Endometrial microvascular endothelial cells (primary cell): ENCODE data around the gene PBRM1. TPM values are rescaled to one million over a fixed set of nuclear protein-coding genes. Genes with fewer than 3 reads are reported as not detected.
"Not testable (repeated sequence)": the region's sequence is repeated elsewhere in the genome, so short reads cannot be mapped to it uniquely, and the experiment has no call there.

Experiments
- in situ Hi-C: cut with HindIII; loops from 2 replicates; pipeline ENCODE4 v1.10.0; 2017; ENCODE audit warnings: low sequenced_read_pairs, low pct_unique_long_range_greater_than_20kb; ENCODE audit errors: inconsistent ontology term
- total RNA-seq: library from RNA; depleted of rRNA; stranded (reverse); fragments of >200 nt; gene quantifications from one replicate; pipeline ENCODE4 v1.2.3, GENCODE V29; 2015; ENCODE audit errors: inconsistent ontology term

The PBRM1 gene
- total RNA-seq, 1 donor from 2014 or later = 50.3 TPM

- in situ Hi-C loops = no loop called here
These were observed 153.7 kb downstream of the PBRM1 start for GRCh38 chr3:52531860-52532516.

- in situ Hi-C loops = no loop called here
These were observed 154.5 kb downstream of the PBRM1 start for GRCh38 chr3:52530918-52531826.

GRCh38 chr3:52529376-52530333, 156.1 kb downstream of the PBRM1 start:
- in situ Hi-C loops = no loop called here

- in situ Hi-C loops = no loop called here
These were observed 156.9 kb downstream of the PBRM1 start for GRCh38 chr3:52528586-52529375.

GRCh38 chr3:52527732-52528585, 157.8 kb downstream of the PBRM1 start:
- in situ Hi-C loops = no loop called here

- in situ Hi-C loops = no loop called here
These were observed 158.5 kb downstream of the PBRM1 start for GRCh38 chr3:52527039-52527731.

GRCh38 chr3:52526671-52527038, 159.1 kb downstream of the PBRM1 start:
- in situ Hi-C loops = not testable (repeated sequence)

- in situ Hi-C loops = no loop called here
These were observed 159.8 kb downstream of the PBRM1 start for GRCh38 chr3:52525680-52526561.

- in situ Hi-C loops = no loop called here
These were observed 160.7 kb downstream of the PBRM1 start for GRCh38 chr3:52524752-52525679.

GRCh38 chr3:52524258-52524751, 161.4 kb downstream of the PBRM1 start:
- in situ Hi-C loops = no loop called here

- in situ Hi-C loops = no loop called here
These were observed 162.1 kb downstream of the PBRM1 start for GRCh38 chr3:52523386-52524257.

GRCh38 chr3:52522651-52523251, 163.0 kb downstream of the PBRM1 start:
- in situ Hi-C loops = no loop called here

GRCh38 chr3:52521881-52522650, 163.6 kb downstream of the PBRM1 start:
- in situ Hi-C loops = no loop called here
